ENCODE measurements around the gene COL1A1.

Gene COL1A1

DNA sequence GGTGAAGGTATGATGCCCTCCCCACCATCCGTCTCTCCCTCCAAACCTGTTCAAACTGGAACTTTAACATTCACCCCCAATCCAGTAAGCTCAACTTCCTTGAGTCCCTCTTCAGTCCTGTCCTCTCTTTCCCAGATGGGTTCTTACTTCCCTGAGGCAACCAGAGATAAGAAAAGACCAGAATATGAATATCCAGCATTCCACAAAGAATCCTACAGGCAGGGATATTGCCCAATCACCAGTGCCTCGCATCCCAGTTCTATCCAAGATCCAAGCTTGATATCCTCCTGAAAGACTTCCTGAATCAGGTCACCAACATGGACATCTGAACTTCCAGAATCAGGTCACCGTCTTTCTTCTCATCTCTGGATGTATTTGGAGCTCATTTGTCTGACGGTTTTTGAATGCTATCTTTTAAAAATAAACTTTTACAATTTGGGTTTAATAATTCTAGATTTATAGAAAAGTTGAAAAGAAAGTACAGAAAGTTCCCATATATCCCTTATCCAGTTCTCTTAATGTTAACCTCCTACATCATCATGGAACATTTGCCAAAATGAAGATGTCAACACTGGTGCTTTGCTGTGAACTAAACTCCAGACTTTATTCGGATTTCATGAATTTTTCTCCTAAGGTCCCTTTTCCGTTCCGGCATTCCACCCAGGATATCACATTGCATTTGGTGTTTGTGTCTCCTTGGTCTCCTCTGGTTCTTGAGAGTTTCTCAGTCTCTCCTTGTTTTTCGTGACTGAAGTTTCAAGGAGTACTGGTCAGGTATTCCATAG, 13.7 kb upstream of the COL1A1 start:
- peak in 2 of 42 donors; percentile 2 to 27 for DNase-seq
- intact Hi-C loops (cut with DNase I) = no loop called here

DNA sequence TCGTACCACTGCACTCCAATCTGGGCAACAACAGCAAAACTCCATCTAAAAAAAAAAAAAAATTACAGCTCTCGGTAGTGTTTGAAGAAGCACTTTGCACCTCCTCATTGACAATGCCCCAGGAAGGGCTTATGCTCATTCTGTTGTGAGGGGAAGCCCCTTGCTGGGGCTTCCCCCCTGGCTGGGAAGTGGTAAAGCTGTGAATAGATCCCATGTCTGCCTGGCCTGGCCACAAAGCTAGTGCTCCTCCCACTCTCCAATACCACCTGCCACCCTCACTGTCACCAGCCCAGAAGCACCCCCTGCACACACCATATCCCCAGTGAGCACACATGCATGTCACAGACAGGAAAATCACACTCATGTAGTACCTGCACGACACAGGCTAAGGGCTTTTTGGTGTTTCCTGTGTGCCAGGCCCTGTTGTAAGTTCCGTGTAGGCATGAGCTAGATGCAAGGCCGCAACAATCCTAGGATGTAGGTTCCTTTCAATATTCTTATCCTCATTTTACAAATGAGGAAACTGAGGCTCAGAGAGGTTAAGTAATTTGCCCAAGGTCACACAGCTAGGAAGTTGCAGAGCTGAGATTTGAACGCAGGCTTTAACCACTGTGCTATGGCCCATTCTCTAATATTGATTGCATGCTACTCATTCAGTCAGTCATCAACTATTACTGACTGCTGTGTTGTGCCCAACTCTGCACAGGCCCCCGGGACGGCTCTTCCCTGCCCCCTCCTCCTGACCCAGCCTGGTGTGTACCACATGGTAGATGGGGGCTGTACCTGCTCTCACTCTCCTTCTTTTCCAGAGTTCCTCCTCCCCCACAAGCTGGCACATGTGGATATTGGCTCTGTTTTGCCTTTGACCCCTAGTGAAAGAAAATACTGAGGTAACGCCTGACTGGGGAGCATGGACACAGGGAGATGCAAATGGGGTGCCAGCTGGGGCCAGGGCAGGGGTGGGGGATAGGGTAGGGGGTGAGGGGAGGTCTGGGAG, 11.9 kb upstream of the COL1A1 start:
- peak in 1 of 42 donors; percentile 12 for DNase-seq
- intact Hi-C loops (cut with DNase I) = no loop called here

- intact Hi-C loops (cut with DNase I) = no loop called here
- DNase-seq = peak in 2 of 42 donors; percentile 11 to 23
These were observed 10.9 kb upstream of the COL1A1 start for GRCh38 chr17:50212121-50212843.

DNA sequence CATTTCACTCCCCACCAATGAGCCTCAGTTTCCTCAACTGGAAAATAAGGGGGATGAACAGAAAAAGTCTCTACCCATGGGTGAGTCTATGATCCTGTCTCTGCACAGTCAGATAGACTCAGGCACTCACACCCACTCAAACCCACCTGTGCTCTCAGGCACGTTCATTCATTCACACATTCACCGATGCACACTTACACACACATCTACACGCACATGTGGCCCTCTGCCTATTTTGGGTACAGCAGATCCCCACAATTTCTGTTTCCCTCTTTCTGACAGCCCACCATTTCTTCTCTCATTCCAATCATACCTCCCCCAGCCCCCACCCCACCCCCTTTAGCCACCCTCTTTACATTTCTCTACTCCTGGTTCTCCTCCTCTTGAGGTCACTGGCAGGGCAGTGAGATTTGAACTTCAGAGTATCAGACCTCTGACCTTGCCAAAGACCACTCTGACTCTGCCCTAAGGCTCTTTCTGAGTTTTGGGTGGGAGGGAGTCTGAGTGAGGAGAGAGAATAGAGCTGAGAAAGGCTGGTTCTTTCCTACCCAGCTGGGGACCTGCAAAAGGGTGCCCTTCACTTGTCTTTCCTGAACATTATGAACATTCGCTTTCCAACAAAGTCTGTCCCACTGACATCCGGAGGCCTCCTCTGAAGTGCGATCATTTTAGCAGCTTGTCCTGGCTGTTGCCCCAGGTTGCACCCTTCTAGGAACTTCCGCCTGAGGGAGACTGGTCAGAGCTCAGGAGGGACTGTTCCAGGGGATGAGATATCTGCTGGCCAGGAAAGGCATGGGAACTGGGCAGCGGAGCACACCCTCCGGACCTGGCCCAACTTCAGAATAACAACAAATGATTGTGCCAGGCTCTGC, 10.1 kb upstream of the COL1A1 start:
- intact Hi-C loops (cut with DNase I) = no loop called here
- peak in 2 of 42 donors; percentile 2 to 28 for DNase-seq

DNA sequence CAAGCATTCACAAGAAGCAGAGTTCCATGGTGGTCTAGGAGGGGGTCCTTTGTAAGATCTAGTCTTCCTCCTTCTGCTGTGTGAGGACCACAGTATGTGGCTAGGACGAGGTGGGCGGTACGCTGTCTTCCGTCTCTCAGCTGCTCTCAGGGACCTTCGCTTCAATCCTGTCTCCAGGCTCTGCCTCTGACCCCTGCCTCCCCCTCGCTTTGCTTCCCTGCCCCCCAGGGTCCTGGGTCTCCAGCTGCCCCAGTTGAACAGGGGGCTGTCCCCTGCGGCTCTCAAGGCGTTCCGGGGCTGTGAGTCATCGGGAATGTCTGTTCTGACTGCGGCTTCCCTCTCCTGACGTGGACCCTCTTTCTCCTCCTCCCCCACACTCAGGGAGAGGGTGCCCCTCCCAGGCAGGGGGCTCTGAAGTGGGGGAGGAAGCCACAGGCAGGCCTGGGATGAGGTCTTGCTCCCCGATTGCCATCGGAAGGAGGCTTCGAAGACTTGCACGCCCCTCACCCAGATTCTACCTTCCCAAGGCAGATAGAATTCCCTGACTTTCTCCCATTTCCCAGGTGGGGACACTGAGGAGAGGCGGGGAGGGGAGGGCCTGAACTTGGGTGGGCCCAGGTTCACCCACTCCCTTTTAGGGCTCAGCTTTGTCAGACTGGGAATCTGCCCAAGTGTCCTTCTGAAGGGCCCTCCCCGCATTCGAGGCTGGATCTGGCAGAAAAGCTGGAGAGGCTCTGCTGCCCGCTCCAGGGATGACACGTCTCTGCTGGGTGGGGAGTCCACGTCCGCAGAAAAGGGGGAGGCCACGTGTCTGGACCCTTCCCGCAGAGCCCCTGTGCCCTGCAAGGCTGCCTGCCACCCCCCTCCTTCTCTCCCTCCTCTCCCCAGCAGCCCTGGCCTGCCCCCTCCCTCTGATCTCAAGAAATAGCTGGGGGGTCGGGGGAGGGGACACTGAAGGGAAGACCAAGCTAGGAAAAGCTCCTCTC, 9.1 kb upstream of the COL1A1 start:
- DNase-seq = peak in 2 of 42 donors; percentile 12 to 34

GRCh38 chr17:50209472-50210239, 8.2 kb upstream of the COL1A1 start:
- DNase-seq = peak in 2 of 42 donors; percentile 8 to 43
- intact Hi-C loops (cut with DNase I) = no loop called here

More for the DNA sequence above, 9.1 kb upstream of the COL1A1 start:
- intact Hi-C loops (cut with DNase I) = no loop called here

- DNase-seq = peak in 1 of 42 donors; percentile 38
- intact Hi-C loops (cut with DNase I) = no loop called here
These were observed 7.7 kb upstream of the COL1A1 start for GRCh38 chr17:50209133-50209471.

DNA sequence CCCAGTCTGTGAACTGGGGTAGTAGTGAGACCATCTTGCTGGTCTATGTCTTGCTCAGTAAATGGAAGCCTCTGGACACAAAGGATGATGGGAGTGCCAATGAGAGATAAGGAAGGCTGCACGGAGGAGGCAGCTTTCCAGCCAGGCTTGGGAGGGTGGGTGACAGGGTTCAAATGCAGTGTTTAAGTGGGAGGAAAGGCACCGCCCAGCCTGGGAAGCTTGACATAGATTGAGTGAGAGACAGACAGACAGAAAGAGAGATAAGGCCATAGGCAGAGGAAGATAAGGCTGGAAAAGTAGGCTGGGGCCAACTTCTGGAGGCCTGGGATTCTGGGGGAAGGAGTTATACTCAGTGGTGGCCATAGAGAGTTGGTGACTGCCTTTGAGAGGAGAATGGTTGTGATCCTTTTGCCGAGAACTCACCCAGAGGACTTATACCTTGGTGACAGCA, 7.2 kb upstream of the COL1A1 start:
- peak in 1 of 42 donors; percentile 4 for DNase-seq

DNA sequence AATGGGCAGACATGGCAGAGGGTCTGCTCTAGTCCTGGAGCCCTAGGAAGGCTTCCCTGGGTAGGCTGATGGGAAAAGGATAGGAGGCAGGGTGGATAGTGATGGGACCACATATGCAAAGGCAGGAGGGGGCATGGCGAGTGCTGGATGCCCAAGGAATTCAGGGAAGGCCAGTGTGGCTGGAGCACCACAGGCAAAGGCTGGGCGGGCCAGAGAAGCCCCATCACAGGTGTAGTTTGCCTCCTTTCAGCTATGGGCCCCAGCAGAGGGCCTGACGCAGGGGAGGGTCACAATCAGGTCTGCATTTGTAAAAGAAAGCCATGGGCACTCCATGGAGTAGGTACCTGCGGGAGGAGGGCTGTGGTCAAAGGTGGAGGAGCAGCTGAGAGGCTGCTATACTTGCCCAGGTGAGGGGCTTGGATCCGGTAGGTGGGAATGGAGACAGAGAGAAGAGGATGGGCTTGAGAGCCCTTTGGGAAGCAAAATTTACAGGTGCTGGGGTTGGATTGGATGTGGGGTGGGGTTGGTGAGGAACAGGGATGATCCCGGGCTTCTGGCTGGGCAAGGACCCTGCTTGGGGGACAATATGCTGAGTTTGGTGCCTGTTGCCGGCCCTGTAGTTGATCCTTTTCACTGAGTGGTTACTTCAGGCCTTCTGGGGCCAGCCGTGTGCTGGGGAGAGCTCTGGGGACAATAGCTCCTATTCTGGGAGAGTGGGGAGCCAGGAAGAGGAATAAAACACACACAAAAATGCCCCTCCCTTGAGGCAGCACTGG, 6.5 kb upstream of the COL1A1 start:
- DNase-seq = peak in 1 of 42 donors; percentile 1
- intact Hi-C loops (cut with DNase I) = no loop called here

More for the DNA sequence above, 7.2 kb upstream of the COL1A1 start:
- intact Hi-C loops (cut with DNase I) = no loop called here

GRCh38 chr17:50207315-50207714, 5.9 kb upstream of the COL1A1 start:
- no peak for DNase-seq
- intact Hi-C loops (cut with DNase I) = no loop called here

DNA sequence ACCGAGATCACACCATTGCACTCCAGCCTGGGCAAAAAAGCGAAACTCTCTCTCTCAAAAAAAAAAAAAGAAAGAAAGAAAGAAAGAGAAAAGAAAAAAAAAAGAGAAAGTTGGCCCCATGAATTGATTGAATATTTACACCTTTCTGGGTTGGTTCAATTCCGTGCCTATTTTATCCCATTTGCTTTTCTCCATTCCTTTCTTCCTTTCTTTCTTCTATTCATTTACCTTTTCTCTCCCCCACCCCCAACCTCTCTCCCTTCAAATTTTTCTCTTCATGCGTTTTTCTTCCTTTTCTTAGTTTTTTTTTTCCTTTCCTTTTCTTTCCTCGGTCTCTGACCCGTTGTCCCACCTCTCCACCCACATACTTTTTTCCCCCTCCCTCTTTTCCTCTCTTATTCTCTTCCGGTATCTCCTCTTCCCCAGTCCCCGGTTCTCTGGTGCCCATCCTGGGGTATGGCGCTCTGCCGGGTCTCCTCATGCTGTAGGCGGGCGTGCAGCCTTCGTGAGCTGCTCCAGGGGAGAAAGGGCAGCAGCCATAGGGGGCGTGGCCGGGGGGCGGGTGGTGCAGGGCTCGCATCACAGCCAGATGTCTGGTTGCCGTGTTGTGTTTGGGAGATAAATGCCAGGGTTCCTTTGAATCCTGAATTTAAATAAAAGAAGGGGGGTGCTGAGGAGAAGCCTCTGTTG, 5.3 kb upstream of the COL1A1 start:
- peak in 1 of 42 donors; percentile 14 for DNase-seq

DNA sequence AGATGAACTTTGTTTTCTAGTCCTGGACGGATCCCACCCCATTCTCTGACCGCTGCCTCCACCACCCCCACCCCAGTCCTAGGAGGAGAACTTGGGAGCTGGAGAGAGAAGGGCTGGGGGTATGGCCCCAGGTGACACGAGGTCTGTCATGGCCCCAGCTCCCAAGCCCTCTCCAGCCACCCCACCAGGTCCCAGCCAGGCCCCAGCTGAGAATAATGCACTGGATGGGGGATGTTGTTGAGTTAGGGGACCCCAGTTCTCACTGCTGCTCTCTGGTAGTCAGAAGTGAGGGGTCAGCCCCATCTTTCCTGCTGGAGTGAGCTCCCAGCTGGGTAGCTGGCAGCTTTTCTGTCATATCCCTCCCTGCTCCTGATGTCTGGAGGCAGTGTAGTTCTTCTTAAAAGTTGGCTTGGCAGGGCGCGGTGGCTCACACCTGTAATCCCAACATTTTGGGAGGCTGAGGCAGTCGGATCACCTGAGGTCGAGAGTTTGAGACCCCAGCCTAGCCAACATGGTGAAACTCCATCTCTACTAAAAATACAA, 4.6 kb upstream of the COL1A1 start:
- intact Hi-C loops (cut with DNase I) = no loop called here
- DNase-seq = peak in 1 of 42 donors; percentile 3

More for the DNA sequence above, 5.3 kb upstream of the COL1A1 start:
- intact Hi-C loops (cut with DNase I) = no loop called here

DNA sequence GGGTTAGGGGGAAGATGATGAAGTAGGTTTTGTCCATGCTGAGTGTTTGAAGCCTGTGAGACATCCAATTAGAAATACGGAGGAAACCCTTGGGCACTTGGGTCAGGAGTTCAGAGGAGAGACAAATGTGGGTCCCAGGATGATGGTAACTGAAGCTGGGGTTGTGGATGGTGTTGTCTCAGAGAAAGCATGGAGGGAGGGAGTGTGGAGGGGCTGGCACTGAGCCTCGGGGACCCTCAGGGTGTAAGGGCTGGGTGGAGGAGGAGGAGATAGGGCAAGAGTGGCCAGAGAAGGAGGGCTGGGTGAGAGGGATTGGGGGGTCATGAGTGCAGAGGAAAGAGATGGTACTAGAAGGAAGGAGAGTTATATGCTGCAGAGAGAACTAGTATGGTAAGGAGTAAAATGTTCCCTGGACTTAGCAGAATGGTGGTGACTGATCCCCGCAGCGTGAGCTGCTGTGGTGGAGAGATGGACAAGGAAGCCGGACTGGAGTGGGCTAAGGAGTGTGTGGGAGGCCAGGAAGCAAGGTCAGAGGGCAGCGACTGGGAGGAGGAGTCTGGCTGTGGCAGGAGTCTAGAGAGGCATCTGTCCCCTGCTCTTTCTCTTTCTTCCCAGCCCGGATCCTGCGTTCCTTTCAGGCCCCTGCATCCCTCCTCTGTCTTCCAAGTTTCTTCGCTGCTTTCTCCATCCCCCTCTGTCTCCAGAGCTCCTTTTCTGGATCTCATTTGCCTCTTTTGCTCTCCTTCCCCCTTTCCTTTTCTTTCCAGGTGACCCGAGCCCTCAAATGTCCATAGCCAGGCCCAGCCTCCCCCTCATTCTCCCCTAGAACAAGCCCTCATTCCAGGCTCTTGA, 3.9 kb upstream of the COL1A1 start:
- no peak for DNase-seq

GRCh38 chr17:50204431-50204830, 3.0 kb upstream of the COL1A1 start:
- peak in 1 of 42 donors; percentile 5 for DNase-seq
- intact Hi-C loops (cut with DNase I) = no loop called here

More for the DNA sequence above, 3.9 kb upstream of the COL1A1 start:
- intact Hi-C loops (cut with DNase I) = no loop called here

All from head of caudate nucleus (tissue), 42 donors.